NOMO-1 treated with dmso at 0.1 percent for 144 hours (cell line): Measurements from ENCODE around the gene MTCL1.

Source experiments
- DNase-seq: peaks from one replicate; lab custom pipeline; 2025; ENCODE audit not compliant: unreplicated experiment; lab: John Stamatoyannopoulos, UW

MTCL1 gene

GRCh38 chr18:8826971-8827370, 121.6 kb downstream of the MTCL1 start:
- DNase-seq, result no peak

DNA sequence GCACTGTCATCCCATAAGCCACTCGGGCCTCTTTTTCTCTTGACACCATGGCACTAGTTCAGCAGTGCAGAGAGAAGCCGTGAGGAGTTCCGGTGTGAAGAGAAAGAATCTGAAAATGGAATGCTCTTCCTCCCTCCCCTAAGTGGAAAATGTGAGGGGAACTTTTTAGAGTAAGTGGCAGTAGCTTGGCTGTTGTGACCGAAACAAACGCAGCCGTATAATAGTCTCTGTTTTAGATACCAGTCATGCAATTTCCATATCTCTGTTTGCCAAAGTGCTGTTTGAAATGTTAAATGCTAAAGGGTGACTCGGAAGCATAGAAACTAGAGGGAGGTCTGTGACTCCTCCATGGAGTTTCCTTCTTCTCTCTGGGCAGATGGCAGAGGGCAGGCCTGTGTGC, 122.9 kb downstream of the MTCL1 start:
- DNase-seq, result no peak

GRCh38 chr18:8828798-8829197, 123.4 kb downstream of the MTCL1 start:
- no peak for DNase-seq

GRCh38 chr18:8830067-8831060, 125.0 kb downstream of the MTCL1 start:
- DNase-seq, result no peak

- no peak for DNase-seq
Measured at GRCh38 chr18:8831112-8831511, 125.8 kb downstream of the MTCL1 start.

DNA sequence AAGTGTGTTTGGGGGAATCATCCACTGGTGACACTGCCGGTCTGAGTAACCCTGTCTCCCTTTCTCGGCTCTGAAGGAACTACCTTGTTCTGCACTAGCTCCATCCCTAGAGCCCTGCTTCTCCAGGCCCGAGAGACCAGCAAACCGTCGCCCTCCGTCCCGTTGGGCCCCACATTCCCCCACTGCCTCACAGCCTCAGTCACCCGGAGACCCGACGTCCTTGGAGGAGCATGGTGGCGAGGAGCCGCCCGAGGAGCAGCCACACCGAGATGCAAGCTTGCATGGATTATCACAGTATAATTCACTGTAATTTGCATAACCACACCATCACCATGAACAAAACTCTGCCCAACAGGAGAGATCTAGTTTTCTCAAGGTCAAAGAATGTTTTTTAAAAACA, 126.2 kb downstream of the MTCL1 start:
- no peak for DNase-seq

DNA sequence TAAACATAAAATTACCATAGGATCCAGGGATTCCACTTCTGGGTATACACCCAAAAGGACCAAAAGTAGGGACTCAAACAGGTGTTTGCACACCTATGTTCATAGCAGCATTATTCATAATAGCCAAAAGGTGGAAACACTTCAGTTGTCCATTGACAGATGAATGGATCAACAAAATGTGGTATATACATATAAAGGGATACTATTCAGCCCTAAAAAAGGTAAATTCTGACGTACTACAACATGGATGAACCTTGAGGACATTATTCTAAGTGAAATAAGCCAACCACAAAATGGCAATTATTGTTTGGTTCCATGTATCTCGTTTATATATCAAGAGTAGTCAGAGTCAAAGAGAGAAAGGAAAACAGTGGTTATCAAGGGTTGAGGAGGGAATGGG, 128.1 kb downstream of the MTCL1 start:
- no peak for DNase-seq

DNA sequence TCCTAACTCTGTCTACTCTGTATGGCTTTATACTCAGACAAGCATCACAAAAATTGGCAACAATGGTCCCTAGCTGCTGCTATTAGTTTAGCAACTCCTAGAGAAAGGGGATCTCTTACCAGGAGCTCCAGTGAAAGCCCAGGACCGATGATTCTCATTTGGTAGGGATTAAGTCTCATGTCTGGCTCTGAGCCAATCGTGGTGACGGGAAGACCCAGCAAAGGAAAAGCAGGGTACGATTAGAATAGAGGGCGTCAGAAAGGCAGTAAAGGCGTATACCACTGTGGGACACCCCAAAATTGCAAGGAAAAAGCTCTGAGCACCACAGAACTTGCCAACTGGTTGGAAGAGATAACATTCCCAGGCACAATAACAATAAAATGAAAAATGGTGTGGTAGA, 129.5 kb downstream of the MTCL1 start:
- DNase-seq, result no peak

- DNase-seq, result no peak
Measured at GRCh38 chr18:8835521-8835953, 130.2 kb downstream of the MTCL1 start.

DNA sequence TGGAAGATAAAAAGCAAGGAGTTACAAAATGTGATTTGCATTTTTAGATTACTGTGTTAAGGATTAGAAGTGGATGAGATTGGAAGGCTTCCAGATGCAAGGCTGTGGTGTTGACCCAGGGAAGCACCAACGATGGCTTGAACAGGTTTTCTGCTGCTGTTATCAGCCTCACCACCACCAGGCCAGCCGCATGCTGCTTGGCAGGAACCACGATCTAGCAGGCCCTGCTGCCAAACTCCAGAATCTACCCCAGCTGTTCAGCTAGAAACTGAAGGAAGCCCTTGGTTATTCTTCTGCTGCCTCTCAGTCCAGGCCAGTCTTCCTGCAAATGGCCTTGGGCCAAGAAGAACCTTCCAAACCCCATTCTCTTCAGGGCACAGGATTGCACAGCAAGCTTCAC, 133.9 kb downstream of the MTCL1 start:
- no peak for DNase-seq

GRCh38 chr18:8841781-8842485, 136.6 kb downstream of the MTCL1 start:
- no peak for DNase-seq

GRCh38 chr18:8842506-8842905, 137.2 kb downstream of the MTCL1 start:
- no peak for DNase-seq

DNA sequence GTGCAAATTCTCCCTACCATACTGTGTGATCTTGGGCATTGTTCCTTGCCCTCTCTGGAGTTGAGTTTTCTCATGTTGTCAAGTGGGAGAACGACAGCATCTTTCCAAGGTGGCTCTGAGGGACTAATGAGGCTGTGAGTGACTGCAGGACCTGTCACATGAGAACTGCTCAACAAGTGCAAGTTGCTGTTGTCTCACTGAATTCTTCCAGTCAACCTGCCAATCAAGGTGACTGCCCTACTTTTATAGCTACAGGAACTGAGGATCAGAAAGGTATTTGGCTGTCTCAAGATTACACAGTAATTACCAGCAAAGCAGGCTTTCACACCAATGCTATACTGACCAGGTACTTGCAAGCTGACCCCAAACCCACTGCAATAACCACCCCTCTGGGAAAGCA, 137.6 kb downstream of the MTCL1 start:
- no peak for DNase-seq

GRCh38 chr18:8844721-8845148, 139.4 kb downstream of the MTCL1 start:
- no peak for DNase-seq

GRCh38 chr18:8845506-8845905, 140.2 kb downstream of the MTCL1 start:
- DNase-seq, result no peak

GRCh38 chr18:8847066-8847755, 141.9 kb downstream of the MTCL1 start:
- DNase-seq, result no peak

DNA sequence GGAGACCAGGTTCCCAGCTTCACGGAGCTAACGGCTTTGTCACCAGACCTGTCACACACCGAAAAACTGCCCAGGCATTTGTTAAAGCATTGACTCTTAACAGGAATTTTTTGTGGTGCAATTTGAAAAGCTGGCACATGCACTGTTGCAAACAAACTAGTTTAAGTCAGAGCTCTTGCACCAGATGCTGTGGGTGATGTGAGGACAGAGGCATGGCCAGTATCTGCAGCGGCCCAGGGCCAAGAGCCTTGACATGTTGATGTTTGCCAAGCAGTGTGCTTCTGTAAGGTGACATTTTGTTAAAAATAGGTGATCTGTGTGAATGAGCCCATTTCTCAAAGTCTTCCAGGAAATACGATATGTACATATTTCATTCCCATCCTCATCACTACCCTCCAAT, 142.5 kb downstream of the MTCL1 start:
- DNase-seq, result no peak

DNA sequence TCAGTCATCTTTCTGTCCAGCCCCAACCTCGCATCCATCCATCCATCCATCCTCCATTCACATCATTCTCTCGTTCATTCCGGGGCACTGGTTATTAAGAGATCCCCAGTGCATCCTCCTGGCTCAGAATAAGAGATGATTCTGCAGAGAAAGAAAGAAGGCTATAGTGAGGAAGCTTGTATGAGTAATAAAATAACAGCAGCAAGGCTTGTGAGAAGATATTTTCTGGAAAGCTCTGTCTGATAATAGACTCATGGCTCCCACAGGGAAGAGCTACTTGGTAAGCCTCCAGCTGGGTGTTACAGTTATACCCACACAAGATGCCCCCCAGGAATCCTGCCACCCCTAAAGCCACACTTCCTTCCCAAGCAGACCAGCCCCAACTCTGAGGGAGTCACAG, 143.2 kb downstream of the MTCL1 start:
- DNase-seq, result no peak

GRCh38 chr18:8849696-8850095, 144.3 kb downstream of the MTCL1 start:
- no peak for DNase-seq

DNA sequence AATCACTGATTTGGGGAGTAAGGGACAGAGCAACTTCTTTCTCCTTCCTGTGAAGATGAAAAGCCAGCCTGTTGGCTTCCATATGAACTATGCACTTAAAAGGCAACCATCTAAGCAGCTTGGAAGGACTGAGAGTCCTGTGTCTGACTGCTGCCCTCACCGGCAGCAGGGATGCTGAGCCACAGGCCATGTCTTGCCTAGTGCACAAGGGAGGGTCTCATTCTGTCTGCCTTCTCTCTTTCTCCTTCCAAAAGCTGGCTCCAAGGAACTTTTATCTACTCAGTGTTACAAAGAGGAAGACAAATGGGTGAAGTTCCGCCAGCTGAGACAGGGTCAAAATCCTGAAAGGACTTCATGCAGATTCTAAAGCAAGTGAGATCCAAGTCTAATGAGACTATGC, 146.3 kb downstream of the MTCL1 start:
- DNase-seq, result no peak

GRCh38 chr18:8854550-8854949, 149.2 kb downstream of the MTCL1 start:
- no peak for DNase-seq

DNA sequence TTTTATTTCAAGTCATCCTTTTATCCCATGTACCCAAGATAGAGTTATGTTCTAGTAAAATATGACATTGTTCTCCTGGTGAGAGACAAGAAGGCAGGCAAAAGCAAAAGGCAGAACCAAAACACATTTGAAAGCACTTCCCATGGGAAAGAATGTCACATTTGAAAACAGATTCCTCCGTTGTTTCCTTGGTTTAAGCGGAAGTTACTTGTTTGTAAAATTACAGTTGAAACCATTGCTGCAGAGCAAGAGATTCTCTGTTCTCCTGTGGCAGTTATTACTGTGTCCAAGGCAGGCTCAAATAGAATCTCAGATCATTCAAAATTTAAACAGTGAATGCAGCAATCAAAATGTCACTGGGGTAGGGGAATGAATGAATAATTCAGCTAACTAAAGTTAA, 149.6 kb downstream of the MTCL1 start:
- DNase-seq, result no peak
